Fibroblast of upper back skin (primary cell): Measurements from ENCODE around the gene XPNPEP1.
"Not testable (repeated sequence)": the region's sequence is repeated elsewhere in the genome, so short reads cannot be mapped to it uniquely, and the experiment has no call there.

Experiments
- DNase-seq: peaks from one replicate; pipeline ENCODE4 v3.0.0-alpha.2; 2013

Gene XPNPEP1

DNA sequence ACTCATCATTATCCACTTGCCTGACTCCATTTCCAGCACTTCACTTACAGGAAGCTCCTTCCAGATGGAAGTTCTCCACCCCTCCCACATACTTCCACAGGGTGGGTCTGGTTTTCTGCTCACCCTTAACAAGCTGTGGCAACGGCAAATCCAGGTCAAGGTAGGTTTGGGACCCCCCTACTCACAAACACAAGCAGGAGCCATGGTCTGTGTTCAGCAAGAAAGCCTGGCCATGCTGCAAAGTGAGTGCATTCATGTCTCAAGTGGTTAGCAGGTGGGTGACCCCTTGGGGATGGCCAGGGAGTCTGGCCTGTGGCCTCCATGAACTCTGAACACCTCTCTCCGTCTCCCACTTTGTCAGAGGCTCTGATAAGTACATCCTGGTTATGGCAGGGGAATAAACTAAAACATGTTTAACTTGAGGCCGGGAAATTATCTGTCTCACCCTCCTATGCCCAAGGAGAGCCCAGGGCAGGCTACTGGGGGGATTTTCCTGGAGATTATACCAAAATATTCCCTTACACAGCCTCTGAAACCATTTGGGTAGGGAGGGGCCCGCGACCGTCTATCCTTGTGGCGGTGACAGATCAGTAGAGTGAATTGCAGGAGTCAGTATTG lies 844 bp downstream of the XPNPEP1 start:
- DNase-seq = no peak

DNA sequence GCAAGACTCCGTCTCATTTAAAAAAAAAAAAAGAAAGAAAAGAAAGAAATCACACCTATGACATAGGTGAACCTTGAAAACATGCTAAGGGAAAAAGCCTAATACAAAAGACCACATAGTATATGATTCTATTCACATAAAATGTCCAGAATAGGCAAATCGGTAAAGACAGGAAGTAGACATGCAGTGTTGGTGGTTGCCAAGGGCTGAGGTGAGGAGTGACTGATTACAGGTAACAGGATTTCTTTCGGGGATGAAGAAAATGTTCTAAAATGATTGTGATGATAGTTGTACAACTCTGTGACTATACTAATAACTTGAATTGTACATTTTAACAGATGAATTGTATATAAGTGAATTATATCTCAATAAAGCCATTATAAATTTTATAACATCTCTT lies 3.3 kb downstream of the XPNPEP1 start:
- no peak for DNase-seq

DNA sequence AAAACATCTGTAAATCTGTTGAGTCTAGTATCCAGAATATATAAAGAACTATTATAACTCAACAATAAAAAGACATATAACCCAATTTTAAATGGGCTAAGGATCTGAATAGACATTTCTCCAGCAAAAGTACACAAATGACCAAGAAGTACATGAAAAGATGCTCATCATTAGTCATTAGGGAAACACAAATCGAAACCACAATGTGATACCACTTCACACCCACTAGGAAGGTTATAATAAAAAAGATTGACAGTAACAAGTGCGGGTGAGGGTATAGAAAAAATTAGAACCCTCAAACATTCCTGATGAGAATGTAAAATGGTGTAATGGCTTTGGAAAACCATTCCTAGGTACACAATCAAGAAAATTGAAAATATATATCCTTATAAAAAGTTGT lies 4.1 kb downstream of the XPNPEP1 start:
- DNase-seq = no peak

DNA sequence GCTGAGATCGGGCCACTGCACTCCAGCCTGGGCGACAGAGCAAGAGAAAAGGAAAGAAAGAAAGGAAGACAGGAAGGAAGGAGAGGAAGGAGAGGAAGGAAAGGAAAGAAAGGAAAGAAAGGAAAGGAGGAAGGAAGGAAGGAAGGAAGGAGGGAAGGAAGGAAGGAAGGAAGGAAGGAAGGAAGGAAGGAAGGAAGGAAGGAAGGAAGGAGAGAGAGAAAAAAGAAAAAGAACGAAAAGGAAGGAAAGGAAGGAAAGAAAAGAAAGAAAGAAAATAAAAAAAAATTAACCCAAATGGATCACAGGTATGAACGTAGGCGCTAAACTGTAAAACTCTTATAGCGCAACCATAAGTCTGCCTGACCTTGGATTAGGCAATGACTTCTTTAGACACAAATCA lies 4.6 kb downstream of the XPNPEP1 start:
- DNase-seq = not testable (repeated sequence)

DNA sequence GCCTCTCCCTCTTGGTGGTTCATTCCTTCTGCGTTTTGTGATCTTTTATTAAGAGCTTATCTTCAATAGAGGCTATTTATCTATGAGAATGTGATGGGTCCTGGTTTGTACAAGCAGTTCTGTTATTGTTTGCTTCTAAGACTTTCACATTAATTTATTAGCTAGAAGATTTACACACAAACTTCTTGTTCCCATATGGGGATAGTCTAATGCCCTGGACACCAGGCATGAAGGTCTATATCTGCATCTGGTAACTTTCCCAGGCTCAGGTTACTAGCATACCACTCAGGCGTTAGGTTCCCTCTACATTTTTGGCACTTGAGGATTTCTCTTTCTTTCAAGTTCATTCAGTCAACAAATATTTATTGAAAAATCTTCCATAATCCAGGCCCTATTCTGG lies 7.7 kb downstream of the XPNPEP1 start:
- no peak for DNase-seq

DNA sequence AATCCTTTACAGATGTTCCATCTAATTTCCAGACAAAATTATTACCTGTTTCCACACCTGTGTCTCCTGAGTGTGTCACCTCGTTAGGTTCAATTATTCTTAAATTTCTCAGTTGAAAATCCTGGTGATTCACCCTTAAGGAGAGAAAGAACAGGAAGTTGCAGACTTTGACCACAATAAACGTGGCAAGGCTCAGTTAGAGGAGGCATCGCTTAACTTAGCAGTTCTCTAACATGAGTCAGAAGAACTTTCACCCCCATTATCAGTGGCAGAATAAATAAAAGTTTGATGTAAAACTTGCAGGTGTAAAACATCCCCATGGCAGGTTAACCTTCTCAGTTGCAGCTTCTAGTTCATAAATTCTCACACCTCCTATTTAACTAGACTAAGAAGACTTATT lies 8.3 kb downstream of the XPNPEP1 start:
- DNase-seq = peak; percentile 76

DNA sequence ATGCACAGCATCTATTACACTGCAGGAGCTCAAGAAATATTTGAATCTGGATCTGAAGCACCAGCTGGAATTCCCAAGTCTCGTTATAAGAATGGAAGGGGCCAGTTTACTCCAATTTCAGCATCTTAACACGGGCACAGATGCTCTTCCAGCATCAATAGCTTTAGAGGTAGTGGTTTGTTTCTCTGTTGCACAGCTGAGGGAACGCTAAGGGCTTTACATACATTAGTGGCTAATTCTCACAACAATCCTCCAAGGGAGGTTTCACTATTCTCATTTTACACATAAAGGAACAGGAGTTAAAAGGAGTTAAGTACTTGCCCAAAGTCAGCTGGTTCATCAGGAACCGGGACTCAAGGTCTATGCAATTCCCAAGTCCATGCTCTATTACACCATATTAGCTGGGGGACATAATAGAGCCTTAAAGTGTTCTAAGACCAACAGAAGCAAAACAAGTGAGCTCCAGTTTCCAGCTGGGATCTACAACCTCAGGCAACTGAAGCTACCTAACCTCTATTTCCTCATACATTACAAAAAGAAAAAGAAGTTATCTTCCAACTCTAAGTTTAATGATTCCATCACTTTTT lies 9.9 kb downstream of the XPNPEP1 start:
- DNase-seq = no peak

DNA sequence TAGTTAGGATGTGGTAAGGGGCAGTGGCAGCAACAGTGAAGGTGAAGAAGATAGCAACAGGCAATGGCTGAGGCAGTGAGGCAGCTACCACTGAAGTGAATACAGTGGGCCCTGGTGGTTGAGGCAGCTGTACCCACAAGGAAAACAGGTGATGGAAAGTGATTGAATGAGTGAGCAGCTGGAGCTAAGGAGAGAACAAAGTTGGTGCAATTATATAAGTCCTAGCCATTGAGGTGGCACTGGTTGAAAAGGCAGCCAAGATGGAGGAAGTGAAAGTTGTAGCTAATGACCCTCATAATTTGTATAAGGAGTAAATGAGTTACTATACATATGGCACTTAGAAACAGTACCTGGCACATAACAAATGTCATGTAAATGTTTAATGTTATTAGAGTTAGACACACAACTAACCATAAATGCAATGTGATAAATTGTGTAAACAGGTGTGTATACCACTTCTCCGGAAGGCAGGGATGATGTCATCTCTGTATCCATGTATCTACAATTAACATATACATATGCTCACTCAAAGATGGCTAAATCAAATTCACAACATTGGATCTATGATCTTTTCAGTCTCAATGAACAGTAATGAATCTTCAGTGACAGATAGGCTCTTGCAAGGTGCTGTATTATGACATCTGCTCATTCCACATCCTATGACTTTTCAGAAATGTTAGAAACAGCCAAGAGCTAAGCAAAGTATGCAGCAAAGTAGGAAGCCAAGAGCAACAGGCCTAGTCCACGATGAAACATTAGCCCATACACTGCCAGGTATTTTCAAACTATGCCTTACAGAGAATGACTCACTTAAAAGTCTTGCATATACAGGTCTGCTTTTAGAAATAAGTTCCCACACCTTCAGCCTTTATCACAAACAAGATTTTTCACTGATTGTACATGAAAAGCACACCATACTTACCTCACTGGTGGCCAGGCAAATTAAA lies 10.7 kb downstream of the XPNPEP1 start:
- peak; percentile 78 for DNase-seq

DNA sequence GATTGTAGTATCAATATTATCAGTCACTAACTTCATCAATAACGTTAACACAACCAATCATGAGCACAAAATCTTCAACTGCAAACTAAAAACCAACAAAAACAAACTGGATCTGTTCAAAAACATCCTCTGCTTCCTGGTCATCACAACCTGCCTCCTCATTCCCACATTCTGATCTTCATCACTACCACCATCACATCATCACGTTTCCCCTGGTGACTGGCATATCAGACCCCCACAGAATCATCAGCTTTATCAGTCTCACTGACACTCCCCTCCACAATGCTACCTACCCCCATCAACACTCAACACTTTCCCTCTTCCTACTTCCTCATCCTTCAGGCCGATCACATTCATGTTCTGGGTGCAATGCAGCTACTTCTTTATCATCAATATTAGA lies 11.4 kb downstream of the XPNPEP1 start:
- DNase-seq = no peak

DNA sequence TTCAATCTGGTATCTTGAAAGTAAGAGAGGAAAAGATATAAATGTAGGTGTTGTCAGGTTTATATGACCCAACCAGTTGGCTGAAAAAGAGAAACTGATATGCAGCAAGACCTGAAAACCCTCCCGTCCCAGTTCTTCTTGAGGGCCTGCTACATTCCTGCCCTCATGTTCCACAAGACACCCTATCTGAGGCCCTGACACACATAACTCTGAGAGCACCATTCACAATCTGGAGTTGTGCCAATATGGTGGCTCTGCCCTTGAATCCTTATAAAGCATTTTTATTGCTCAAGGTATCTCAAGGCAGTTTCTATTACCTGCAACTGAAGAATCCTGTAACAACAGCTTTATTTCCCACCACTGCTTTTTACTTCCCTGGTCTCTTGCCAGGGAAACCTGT lies 17.0 kb downstream of the XPNPEP1 start:
- no peak for DNase-seq

DNA sequence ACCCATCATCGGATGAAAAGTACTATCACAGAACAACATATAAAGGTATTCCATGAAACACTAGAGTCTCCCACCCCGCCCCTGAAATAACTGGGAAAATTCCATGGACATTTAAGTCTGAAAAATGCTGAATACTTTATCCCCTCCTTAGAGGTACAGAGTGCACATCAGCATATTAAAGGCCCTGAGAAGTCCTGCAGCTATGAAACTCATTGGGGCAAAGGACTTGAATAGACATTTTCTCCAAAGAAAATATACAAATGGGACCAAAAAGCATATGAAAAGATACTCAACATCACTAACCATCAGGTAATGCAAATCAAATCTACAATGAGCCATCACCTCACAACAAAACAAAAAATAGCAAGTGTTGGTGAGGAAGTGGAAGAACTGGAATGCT lies 18.9 kb downstream of the XPNPEP1 start:
- DNase-seq = no peak

DNA sequence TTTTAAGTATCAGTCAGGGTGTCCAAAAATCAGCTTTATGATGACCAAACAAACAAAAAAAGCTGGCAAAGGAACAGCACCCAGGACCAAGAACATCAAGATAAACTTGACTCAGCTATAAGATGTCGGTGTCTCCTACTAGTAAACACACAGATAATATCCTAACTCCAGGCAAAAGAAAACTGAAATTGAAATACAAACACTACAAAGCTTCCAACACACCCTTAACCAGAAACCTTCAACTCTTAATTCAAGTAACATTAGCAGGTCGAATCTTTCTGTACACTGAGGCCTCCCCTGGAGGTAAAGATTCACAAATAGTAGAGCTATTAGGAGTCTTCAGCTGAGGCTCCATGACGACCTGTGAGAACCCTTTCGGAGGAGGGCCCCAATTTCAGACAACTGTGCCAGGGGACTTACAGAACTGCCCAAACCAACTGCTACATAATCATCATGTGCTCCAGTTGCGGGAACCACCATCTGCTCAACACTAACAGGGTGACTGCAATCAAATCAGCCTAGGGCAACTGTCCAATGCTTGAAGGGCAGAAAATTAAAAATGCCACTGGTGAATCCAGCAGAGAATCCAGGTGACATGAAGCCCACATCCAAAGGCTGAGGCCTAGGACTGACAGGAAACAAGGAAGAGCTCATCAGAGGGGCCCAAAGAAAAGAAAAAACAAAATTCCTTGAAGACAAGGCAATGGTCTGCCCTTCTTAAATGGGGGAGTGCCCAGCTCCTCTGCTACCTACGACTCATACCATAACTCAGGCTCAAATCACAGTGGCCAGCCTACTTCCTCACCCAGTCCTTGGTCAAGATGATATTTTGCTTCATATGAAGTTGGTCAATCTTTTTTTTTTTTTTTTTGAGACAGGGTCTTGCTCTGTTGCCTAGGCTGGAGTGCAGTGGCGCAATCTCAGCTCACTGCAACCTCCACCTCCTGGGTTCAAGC lies 20.0 kb downstream of the XPNPEP1 start:
- DNase-seq = no peak

DNA sequence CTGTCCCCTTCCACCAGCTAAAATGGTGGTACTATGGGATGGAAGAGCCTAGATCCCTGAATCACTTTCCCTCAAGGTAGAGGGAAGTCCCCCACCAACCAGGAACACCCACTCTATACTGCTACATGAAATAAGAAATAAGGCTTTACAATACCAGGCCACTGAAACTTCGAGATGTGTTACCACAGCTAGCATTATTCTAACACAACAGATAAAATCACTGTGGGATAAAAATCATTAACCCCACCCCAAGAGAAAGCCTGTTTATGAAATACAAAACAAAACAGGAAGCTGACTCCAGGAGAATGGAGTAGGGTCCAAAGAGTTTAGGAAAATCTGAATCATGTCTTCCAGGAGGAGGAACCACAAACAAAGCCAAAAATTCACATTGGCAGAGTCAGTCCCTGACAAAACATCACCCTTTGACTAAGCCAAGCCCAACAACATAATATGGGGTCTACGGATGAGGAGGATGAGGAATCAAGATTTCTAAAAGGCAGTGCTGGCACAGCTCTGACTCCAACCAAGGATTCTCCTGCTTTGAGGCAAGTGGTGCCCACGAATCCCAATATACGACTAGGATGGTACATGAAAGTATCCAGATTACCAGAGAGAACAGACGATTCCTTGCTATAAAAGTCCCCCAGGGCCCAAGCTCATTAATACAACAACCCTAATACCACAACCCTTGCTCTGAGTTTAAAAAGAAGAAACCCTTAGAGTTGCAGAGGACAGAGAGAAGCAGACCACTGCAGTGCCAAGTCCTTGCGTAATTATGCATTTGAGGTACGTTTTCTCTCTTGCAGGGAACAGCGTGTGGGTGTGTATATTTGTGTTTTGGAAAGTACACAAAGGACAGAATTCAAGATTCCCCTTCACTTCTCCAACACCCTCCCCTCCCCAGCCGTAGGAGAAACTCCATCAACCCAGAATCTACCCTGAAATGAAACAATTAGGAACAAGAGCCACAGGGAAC lies 23.7 kb downstream of the XPNPEP1 start:
- peak; percentile 38 for DNase-seq

DNA sequence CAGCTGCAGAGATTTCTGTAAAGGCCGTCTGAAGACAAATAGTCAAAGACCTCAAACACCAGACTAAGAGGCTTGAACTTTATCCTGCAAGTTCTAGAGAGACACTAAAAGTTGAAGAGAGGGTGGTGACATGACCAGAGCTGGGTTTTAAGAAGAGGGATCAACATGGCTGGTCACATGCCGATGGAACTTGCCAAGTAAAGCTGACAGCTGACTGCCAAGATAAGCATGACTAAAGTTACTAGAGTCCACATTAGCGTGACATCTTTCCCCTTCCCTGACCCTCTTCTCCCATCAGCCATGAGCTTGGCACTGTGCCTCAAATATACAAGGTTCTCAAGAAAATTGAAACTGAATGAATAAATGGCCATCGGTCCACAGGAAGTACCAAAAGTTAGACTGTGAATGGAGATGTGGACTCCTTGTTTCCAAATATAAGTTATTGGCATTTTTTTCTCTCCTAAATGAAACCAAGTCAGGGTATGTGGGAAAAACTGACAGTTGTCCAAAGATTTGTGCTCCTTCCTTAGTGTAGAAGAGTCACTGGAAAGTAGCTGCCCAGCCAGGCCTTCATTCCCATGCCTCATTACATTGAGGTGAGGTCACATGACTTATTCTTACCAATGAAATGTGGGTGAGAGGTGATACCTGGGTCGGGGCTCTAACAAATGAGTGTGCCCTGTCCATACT lies 24.5 kb downstream of the XPNPEP1 start:
- no peak for DNase-seq

DNA sequence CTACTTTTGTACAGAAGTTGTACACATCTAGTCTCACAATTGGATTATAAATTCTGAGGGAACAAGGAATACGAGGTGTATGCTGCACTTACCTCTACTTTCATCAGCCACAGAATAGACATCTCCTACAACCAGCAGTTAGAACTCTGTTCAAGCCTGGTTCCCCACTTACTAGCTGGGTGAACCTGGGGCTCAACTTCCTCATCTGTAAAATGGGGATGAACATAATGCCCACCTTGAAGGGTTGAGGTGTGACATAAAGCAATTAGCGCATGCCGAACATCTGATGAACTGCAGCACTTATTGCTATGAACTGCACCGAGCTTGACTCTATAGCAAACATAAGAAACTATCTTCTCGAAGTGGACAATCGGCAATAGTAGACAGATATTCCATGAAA lies 25.3 kb downstream of the XPNPEP1 start:
- DNase-seq = no peak

DNA sequence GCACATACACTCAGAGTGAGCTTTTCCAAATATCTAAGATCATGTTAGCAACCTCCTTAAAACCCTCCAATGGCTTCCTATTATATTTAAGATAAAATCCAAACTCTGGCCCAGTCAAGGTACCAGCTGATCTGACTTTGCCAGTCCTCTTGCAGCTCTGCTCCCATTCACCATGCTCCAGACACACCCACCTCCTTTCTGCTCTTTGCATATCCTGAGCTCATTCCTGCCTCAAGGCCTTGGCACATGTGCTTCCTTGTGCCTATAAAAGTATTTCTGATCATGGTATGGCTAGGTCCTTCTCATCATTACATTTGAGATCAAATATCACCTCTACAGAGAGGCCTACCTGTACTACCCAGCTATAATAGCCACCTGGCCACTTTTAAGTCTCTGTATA lies 27.5 kb downstream of the XPNPEP1 start:
- no peak for DNase-seq

DNA sequence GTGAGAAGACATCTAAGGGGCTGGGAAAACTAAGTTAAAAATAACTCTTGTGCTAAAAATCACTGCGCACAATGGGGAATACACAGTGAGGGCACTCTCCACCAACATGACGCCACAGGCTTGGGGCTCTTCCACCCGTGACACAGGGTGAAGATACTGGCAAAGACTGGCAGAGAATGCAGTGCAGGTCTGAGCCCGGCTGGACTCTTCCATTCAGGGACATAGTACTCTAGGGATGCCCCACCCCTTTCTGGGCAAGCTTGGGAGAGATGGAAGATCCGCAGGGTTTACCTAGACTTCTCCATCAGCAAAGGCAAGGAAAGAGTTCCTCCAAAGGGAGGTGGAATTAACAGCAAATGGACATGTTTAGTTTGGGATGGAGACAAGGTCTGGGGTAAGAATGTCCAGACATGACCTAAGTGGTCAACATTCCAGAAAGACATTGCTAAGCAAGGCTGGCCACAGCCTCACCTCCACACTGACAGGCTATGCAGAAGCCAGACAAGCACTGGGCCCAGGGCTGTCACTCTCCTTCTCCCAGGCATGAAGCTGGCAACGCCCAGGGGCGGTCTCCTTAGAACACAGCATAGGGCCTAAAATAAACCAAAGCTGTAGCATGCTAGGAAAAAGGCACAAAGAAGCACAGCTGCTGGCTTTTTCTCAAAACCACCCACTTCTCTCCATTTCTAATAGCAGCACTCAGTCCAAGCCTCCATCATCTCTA lies 28.1 kb downstream of the XPNPEP1 start:
- peak; percentile 63 for DNase-seq

DNA sequence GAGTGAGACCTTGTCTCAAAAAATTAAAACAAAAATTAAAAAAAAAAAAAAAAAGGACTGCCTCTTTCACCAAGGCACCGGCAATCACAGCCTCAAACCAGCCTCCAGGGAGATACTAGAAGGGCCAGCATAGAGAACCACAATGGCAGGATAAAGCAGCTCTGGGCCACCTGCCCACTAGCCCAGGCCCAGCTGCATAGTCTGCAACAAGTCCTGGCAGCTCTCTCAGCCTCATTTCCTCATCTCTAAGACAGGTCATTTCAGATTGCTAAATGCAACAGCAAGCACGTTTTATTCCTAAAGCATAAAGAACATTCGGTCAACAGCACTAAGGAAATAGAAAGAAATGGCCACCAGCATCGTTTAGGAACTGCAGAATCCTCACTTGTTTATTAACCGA lies 28.8 kb downstream of the XPNPEP1 start:
- DNase-seq = peak; percentile 72

DNA sequence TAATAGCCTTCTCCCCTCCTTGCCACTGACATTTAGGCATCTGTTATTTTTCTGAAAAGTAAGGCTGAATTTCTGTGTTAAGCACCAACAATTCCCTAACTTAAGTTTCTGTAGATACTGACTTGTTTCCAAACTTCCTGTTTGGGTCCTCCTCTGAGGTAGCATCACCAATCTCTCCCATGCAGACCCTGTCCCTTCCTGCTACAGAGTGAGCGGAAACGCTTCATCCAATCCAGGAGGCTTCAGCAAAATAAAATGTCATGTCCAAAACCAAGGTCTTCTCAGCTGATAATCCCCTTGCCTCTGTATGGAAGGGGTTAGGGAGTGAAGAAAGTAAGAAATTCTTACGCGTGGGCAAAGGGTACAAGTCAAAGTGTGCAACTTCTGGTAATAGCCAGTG lies 29.9 kb downstream of the XPNPEP1 start:
- DNase-seq = no peak

DNA sequence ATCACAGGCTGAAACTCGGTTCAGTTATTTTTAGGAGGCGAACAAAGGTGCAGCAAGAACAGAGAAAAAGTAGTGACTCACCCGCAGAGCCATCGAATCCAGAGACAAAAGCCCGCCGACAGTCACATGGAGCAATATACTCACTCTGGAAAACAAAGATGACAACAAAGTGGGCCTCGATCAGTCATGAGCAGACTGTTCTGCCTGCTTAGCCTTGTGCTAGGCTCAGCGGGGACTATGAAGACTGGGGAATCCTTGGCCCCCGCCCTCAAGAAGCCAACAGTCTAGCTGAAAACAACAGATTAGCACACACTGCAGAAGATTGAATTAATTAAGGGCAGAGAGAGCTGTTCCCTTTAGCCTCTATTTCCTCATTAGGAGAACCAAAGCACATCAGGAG lies 30.4 kb downstream of the XPNPEP1 start:
- peak; percentile 70 for DNase-seq
